Left cardiac atrium (tissue), 4 donors: Measurements from ENCODE around the gene CCDC92B. TPM values are rescaled to one million over a fixed set of nuclear protein-coding genes. Genes with fewer than 3 reads are reported as not detected.
"Not testable (repeated sequence)": the region's sequence is repeated elsewhere in the genome, so short reads cannot be mapped to it uniquely, and the experiment has no call there.

ENCODE experiments used
- ATAC-seq, 2 donors: fragments of 200-7000 bp; cut with Tn5 transposase; one replicate each; pipeline ENCODE4 v1.9.1; 2020; ENCODE audit warnings: mild to moderate bottlenecking in 2 of 2, moderate library complexity in 2 of 2
- DNase-seq: peaks from one replicate; pipeline ENCODE4 v3.0.0-alpha.2; 2020
- intact Hi-C, 2 donors: fragments of 100-400 bp; cut with DNase I; formaldehyde crosslinking; loops; one replicate each; pipeline versions ENCODE4 v1.14.1 to v1.15.1; 2022 to 2023
- total RNA-seq, 2 donors: library from RNA; stranded (reverse); fragmentation: NEBNext Ultra II Directional; extraction: Animal tissue kit (Norgen Biotek cat#: 25700); gene quantifications; one replicate each; pipeline ENCODE4 v1.2.1, GENCODE V29; 2021
- donor health status: DM: no; HTN: yes; CAD: no.
- donor health status: DM: no; HTN: yes; CAD: no; lungs with severe emphysema.
- donor health status: DM: yes; HTN: yes; CAD: no.
- donor health status: Dilated cardiomyopathy.

The CCDC92B gene
- total RNA-seq, 2 donors from 2014 or later, result 0.06 to 0.13 TPM

DNA sequence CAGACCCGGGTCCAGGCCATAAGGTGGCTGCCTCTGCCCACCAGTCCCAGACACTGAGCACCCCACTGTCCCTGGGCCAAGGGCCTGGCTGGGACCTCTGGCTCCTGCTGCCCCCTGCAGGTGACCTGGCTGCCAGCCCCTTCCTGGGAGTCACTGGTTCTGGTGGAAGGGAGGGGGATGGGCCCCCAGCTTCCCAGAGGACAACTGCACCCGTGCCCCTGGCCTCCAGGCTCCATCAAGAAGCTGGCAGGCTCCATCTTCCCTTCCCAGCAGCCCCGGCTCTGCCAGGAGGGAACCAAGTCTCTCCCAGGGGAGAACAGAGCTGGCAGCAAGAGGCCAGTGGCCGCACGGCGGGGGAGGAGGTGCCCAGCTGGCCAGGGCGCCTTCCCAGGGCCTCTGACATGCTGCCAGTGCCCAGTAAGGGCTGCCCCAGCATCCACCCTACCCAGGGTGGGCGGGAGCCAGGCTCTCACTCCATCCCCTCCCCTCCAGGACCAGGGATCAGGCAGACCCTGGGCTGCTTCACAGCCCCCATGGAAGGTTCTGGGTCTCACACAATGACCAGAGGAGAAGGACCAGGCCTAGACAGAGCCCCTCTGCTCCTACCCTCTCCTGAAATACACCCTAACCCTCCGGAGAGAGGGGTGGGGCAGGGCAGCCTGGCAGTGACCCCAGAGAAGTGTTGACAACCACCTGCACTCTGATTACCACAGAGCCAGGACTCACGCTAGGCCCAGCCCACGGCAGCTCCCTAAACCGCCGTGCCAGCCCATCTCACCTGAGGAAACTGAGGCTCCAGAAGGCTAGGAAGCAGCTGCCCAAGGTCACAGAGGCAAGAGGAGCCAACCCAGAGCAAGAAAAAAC is 41.5 kb downstream of the CCDC92B start:
- intact Hi-C loops, result no loop called here
- ATAC-seq, result peak; percentile 7 to 13

GRCh38 chr17:2706911-2707510 is 42.4 kb downstream of the CCDC92B start:
- peak; percentile 35 for DNase-seq
- ATAC-seq, result no peak
- intact Hi-C loops, result no loop called here

More for the DNA sequence above, 41.5 kb downstream of the CCDC92B start:
- DNase-seq, result peak; percentile 67

GRCh38 chr17:2705888-2706795 is 43.3 kb downstream of the CCDC92B start:
- intact Hi-C loops, result no loop called here
- DNase-seq (peak; percentile 24), ATAC-seq (no peak)

DNA sequence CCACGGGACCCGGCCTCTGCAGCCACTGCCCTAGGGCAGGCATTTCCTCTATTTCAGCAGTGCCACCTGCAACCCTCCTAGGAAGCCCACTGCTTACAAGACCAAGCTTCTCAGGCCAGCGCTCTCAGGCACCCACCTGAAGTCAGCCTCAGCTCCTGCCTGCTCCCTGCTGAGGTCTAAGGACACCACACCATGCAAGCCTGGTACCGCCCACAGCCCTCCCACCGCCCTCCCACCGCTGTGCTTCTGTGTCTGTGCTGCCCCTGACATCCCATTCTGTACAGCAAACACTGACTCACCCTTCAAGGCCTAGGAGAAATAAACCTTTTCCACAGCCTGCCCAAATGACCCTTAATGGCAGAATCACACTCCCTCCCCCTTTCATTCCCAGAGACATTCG is 44.2 kb downstream of the CCDC92B start:
- DNase-seq, result no peak
- intact Hi-C loops, result no loop called here
- no peak for ATAC-seq

- intact Hi-C loops, result no loop called here
- no peak for ATAC-seq
- no peak for DNase-seq
These were observed 44.6 kb downstream of the CCDC92B start for GRCh38 chr17:2704890-2705248.

DNA sequence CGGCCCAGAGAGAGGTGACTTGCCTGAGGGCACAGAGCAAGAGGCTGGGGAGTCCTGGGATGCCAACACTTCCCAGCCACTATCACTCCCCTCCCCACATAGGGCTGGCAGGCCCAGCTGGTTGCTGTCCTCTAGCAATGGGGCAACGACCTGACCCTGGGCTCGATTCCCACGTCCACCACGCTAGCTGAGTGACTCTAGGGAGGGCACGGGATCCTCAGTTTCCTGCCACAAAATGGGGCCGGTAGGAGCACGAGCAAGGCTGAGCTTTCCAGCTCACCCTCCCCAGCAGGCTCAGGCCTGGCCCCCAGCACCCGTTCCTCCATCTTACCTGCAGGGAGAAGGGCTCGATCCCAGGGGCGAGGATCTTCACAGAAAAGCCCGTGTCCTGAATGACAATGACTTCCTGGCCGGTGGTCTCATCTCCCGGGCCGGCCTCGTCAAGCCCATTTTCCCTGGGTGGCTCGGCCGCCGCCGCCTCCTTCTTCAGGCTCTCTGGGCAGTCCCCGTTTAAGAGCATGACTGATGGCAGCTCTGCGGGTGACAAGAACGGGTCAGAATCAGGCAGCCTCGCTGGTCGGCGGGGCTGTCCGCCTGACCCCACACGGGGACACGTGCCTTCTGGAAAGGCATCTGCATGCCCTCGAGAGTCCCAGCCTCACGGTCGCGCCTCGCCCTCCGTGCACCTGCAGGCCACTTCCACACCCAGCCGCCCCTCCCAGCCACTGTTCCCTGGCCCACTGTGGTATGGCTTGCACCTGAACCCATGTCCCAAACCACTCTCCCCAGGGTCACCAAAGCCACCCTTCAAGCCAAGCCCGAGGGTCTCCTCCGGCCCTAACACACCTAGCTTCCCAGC is 45.2 kb downstream of the CCDC92B start:
- no peak for ATAC-seq
- DNase-seq, result no peak
- intact Hi-C loops, result no loop called here

DNA sequence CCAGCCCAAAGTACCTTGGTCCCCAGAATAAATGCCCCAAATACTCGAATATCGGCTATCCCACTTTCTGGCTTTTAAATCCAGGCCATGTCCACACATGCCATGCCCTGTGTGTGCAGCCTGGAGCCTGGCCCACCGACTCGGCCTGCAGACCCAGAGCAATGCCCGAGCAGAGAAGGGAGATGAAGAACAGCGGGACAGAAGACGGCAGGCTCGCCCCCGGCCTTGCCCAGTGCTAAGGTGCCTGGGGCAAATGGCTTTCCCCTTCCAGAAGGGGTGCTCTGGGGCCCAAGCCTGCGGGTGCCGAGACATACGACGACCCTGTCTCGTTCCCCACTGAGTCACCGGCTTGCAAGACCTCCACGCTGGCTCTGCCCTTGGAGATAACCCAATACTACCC is 45.8 kb downstream of the CCDC92B start:
- DNase-seq, result peak; percentile 19
- intact Hi-C loops, result no loop called here
- ATAC-seq, result no peak

- no peak for ATAC-seq
- no peak for DNase-seq
- intact Hi-C loops, result no loop called here
These were observed 46.3 kb downstream of the CCDC92B start for GRCh38 chr17:2703181-2703580.

GRCh38 chr17:2701996-2702741 is 47.3 kb downstream of the CCDC92B start:
- intact Hi-C loops, result no loop called here
- no peak for DNase-seq

GRCh38 chr17:2701161-2701995 is 48.1 kb downstream of the CCDC92B start:
- DNase-seq (no peak), ATAC-seq (no peak)
- intact Hi-C loops, result no loop called here

More at GRCh38 chr17:2701996-2702741, 47.3 kb downstream of the CCDC92B start:
- no peak for ATAC-seq

- ATAC-seq (no peak), DNase-seq (no peak)
- intact Hi-C loops, result no loop called here
These were observed 48.8 kb downstream of the CCDC92B start for GRCh38 chr17:2700491-2701141.

DNA sequence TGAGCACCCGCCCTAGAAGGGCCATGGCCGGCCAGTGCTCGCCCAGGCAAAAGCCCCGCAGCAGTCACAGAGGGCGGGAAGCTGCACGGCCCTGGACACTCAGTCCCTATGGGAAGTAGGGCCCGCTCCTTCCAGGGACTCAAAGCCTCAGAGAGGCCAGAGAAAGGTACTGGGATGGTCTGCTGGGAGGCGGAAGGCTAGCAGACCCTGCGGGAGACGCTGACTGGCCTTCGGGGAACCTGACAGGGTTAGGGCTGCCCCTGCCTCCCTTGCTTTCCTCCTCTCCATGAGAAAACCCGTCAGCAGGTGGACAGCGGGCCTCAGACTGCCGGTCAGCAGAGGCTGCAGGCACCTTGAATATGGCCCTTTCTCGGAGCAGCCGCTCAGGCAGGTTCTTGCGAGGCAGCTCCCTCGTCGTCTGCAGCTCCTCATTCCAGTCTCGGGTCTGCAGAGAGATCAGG is 49.4 kb downstream of the CCDC92B start:
- no peak for ATAC-seq
- intact Hi-C loops, result no loop called here
- no peak for DNase-seq

- DNase-seq, ATAC-seq, intact Hi-C loops: not testable (repeated sequence)
These were observed 50.1 kb downstream of the CCDC92B start for GRCh38 chr17:2699216-2699805.

DNA sequence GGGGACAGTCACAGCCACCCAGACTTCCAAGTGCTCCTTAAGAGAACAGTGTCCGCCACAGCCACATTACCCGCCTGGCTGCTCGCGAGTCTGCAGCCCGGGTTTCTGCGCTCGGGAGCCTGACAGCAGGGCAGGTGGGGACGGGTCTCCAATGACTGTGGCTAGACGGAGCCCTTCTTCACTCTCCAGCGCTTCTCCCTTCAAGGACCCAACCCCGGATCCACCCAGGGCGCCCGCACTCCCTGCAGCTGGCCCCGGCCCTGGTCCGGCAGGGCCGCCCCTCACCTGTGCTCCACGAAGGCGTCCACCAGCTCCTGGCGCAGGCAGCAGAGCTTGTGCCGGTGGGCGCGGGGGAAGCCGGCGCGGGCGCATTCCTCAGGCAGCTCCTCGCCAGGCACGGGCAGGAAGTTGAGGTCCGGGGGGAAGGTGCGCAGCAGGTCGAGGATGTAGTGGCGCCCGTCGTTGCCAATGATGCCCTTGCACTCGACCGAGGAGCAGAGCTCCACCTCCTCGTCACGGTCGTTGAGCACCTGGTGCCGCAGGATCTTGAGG is 51.8 kb downstream of the CCDC92B start:
- DNase-seq, result no peak
- ATAC-seq, result no peak
- intact Hi-C loops, result no loop called here

- no peak for DNase-seq
- no peak for ATAC-seq
- intact Hi-C loops, result no loop called here
These were observed 53.3 kb downstream of the CCDC92B start for GRCh38 chr17:2695961-2696760.
